Lung (tissue), 12 donors: ENCODE results near the gene PCNT. TPM values are rescaled to one million over a fixed set of nuclear protein-coding genes. Genes with fewer than 3 reads are reported as not detected.

Experiments used
- ATAC-seq: fragments of 200-7000 bp; cut with Tn5 transposase; one replicate; pipeline ENCODE4 v1.9.1; 2020; ENCODE audit warnings: moderate number of reproducible peaks; ENCODE audit not compliant: insufficient read depth, low FRiP score
- DNase-seq, 3 donors: peaks; one replicate each; pipeline ENCODE4 v3.0.0-alpha.2; 2013 to 2017
- H3K27ac ChIP-seq, 2 donors: one replicate each; pipeline ENCODE4 v1.5.1; 2013; ENCODE audit warnings: mild to moderate bottlenecking in 2 of 2, moderate library complexity in 2 of 2, control low read depth in 1 of 2, inconsistent platforms in 1 of 2, low read depth in 1 of 2, low read length in 1 of 2
- H3K27me3 ChIP-seq, 3 donors: one replicate each; pipeline ENCODE4 v1.5.1; 2013; ENCODE audit warnings: low read length in 2 of 3; ENCODE audit not compliant: control insufficient read depth in 3 of 3, insufficient read depth in 3 of 3
- H3K36me3 ChIP-seq, 4 donors: one replicate each; pipeline ENCODE4 v1.5.1; 2013; ENCODE audit warnings: low read length in 4 of 4, mild to moderate bottlenecking in 1 of 4, moderate library complexity in 1 of 4; ENCODE audit not compliant: control insufficient read depth in 4 of 4, insufficient read depth in 4 of 4
- H3K4me1 ChIP-seq, 5 donors: one replicate each; pipeline ENCODE4 v1.5.1; 2013; ENCODE audit warnings: low read length in 5 of 5, mild to moderate bottlenecking in 2 of 5, moderate library complexity in 1 of 5; ENCODE audit not compliant: control insufficient read depth in 5 of 5, insufficient read depth in 5 of 5
- H3K4me3 ChIP-seq: one replicate; pipeline ENCODE4 v1.5.1; 2013; ENCODE audit warnings: mild to moderate bottlenecking, control low read depth, moderate library complexity
- H3K9ac ChIP-seq, 2 donors: one replicate each; pipeline ENCODE4 v1.5.1; 2013; ENCODE audit warnings: low read length in 2 of 2, control low read depth in 1 of 2; ENCODE audit not compliant: insufficient read depth in 1 of 2
- H3K9me3 ChIP-seq, 4 donors: one replicate each; pipeline ENCODE4 v1.5.1; 2013; ENCODE audit warnings: low read length in 3 of 4, mild to moderate bottlenecking in 1 of 4, moderate library complexity in 1 of 4; ENCODE audit not compliant: control insufficient read depth in 4 of 4, insufficient read depth in 3 of 4
- WGBS, 2 donors: extraction: QIAGEN DNeasy Blood & Tissue Kit; methylation state at CpG; one replicate each; pipeline ENCODE4 v1.1.7; 2013; 5-methylcytosine and 5-hydroxymethylcytosine counted together
- polyA plus RNA-seq, 2 donors: library from polyadenylated mRNA; stranded (reverse); fragments of 200-250 nt; gene quantifications; one replicate each; pipeline ENCODE4 v1.2.1, GENCODE V29; 2013
- total RNA-seq, 2 donors: library from RNA; depleted of rRNA in 1 of 2; stranded (reverse); fragments of >200 nt in 1 of 2; gene quantifications; one replicate each; pipeline ENCODE4 v1.2.1, GENCODE V29; 2014 to 2021
- TF ChIP-seq, protein P1 (sequence below): IDR thresholded peaks from 2 replicates; pipeline ENCODE4 v1.5.1; 2012; ENCODE audit warnings: mild to moderate bottlenecking; ENCODE audit errors: control extremely low read depth, extremely low read depth
- donor health status: control.
- donor health status: control.
- donor health status: Bipolar disorder and iron deficiency.
- donor health status: healthy.
- donor health status: DM: yes; HTN: yes; CAD: no.

The PCNT gene
- total and polyA plus RNA-seq, 4 donors: 9.8 to 37.2 (median 18.5) TPM

DNA sequence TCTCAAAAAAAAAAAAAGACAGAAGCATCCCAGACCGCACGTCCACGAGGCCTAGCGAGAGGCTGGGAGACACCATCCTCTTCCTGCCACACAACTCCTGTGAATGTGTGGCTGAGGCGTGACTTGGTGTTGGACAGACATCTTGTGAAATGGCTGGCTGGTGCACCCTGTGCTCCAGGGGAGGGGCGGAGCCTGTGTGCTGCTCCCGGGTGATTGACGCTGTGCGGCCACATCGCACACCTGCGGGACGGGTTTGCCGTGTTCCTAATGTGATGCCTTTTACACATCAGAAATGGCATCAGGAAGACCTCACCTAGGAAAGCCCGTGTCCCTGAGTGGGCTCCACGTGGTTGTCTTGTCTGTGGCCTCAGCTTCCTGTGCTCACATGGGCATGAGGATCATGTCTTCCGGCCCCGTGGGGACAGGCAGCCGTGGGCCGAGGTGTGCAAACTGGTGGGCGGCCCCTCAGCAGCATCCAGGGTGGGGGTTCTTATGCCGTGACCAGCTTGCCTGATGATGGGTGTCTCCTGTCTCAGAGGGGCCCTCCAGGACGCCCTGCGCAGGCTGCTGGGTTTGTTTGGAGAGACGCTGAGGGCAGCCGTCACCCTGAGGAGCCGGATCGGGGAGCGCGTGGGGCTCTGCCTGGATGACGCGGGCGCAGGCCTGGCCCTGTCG lies 64.4 kb downstream of the PCNT start:
- TF ChIP-seq, protein P1, sequence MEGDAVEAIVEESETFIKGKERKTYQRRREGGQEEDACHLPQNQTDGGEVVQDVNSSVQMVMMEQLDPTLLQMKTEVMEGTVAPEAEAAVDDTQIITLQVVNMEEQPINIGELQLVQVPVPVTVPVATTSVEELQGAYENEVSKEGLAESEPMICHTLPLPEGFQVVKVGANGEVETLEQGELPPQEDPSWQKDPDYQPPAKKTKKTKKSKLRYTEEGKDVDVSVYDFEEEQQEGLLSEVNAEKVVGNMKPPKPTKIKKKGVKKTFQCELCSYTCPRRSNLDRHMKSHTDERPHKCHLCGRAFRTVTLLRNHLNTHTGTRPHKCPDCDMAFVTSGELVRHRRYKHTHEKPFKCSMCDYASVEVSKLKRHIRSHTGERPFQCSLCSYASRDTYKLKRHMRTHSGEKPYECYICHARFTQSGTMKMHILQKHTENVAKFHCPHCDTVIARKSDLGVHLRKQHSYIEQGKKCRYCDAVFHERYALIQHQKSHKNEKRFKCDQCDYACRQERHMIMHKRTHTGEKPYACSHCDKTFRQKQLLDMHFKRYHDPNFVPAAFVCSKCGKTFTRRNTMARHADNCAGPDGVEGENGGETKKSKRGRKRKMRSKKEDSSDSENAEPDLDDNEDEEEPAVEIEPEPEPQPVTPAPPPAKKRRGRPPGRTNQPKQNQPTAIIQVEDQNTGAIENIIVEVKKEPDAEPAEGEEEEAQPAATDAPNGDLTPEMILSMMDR: no peak
- H3K27ac ChIP-seq: no peak overlapping the region
- peaks cover 0 to 37% (median 9%) of the 10 kb centered on the region in 4 donors for H3K36me3 ChIP-seq
- H3K9me3 ChIP-seq: no peaks in the 10 kb centered on the region
- no peak for DNase-seq
- H3K4me1 ChIP-seq: peaks cover 0 to 2% (median 0%) of the 10 kb centered on the region in 5 donors
- no peak overlapping the region for H3K9ac ChIP-seq
- no peaks in the 10 kb centered on the region for H3K27me3 ChIP-seq
- WGBS, 2 donors: 94 to 95% methylated on average over 32 to 33 of the region's 33 CpGs
- H3K4me3 ChIP-seq: no peak overlapping the region
- ATAC-seq: no peak

DNA sequence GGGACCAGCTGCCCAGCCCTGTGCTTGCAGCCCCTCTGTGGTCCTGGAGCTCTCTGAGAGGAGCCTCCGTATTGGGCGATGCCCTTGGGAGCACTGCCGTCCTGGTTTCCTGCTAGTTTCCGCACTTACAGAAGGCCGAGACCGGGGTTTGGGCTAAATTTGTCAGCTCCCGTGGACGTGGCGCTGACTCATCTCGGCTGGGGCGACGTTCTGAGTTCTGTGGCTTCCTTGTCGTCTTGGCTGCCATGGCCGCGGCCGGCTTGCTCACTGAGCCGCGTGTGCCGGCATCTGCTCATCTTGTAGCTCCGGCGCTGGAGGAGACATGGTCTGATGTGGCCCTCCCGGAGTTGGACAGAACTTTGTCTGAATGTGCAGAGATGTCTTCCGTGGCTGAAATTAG lies 64.9 kb downstream of the PCNT start:
- 94% methylated on average over 23 of the region's 23 CpGs for WGBS, 2 donors
- TF ChIP-seq, protein P1: no peak
- H3K36me3 ChIP-seq: peaks cover 0 to 40% (median 11%) of the 10 kb centered on the region in 4 donors

DNA sequence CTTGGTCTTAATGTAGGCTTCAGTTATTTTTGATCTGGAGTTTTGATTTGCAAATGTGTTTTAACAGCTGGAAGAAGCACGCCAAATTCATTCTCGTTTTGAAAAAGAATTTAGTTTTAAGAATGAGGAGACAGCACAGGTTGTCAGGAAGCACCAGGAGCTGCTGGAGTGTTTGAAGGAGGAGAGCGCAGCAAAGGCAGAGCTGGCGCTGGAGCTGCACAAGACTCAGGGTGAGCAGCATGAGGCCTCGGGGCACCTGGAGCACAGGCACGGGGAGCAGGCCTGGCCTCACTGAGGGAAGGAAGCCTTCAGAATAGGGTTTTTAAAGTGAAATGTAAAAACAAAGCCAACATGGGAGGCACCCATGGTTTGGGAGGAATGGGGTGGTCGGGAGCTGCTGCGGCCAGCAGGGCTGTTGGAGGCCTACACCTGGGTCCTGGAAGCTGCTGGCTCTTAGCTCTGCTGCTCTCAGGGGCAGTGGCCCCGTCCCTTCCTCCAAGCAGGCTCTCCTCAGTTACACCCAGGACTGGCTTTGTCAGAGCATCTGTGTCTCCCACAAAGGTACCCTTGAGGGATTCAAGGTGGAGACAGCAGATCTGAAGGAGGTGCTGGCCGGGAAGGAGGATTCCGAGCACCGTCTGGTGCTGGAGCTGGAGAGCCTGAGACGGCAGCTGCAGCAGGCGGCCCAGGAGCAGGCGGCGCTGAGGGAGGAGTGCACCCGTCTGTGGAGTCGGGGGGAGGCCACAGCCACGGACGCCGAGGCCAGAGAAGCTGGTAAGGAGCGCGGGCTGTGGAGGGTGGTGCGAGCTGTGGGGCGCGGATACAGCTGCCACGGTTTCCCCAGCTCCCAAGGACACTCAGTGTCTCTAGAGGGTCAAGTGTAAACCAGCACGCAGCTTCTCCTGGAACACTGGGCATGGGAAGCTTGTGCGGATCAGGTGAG lies 66.9 kb downstream of the PCNT start:
- ATAC-seq: no peak
- H3K4me1 ChIP-seq: no peaks in the 10 kb centered on the region
- no peak overlapping the region for H3K4me3 ChIP-seq
- TF ChIP-seq, protein P1: no peak
- no peaks in the 10 kb centered on the region for H3K27me3 ChIP-seq
- 94 to 98% methylated on average over 29 of the region's 29 CpGs for WGBS, 2 donors
- no peak for DNase-seq
- peaks cover 0 to 44% (median 13%) of the 10 kb centered on the region in 4 donors for H3K36me3 ChIP-seq
- no peaks in the 10 kb centered on the region for H3K9me3 ChIP-seq
- no peak overlapping the region for H3K27ac ChIP-seq
- no peak overlapping the region for H3K9ac ChIP-seq

More for the DNA sequence above, 64.9 kb downstream of the PCNT start:
- Histone ChIP-seq H3K9me3 (no peaks in the 10 kb centered on the region), H3K27ac (no peak overlapping the region), H3K4me1 (peaks cover 0 to 2% (median 0%) of the 10 kb centered on the region in 5 donors), H3K27me3 (no peaks in the 10 kb centered on the region), H3K4me3 (no peak overlapping the region), H3K9ac (no peak overlapping the region)
- ATAC-seq (no peak), DNase-seq (no peak)
